ENCODE data around the gene LPIN2. TPM values are rescaled to one million over a fixed set of nuclear protein-coding genes. Genes with fewer than 3 reads are reported as not detected.

Gene LPIN2
- total and polyA plus RNA-seq, 2 of the 4 experiments (the other 2 are of a cell fraction) = 16.2 to 21.9 TPM

DNA sequence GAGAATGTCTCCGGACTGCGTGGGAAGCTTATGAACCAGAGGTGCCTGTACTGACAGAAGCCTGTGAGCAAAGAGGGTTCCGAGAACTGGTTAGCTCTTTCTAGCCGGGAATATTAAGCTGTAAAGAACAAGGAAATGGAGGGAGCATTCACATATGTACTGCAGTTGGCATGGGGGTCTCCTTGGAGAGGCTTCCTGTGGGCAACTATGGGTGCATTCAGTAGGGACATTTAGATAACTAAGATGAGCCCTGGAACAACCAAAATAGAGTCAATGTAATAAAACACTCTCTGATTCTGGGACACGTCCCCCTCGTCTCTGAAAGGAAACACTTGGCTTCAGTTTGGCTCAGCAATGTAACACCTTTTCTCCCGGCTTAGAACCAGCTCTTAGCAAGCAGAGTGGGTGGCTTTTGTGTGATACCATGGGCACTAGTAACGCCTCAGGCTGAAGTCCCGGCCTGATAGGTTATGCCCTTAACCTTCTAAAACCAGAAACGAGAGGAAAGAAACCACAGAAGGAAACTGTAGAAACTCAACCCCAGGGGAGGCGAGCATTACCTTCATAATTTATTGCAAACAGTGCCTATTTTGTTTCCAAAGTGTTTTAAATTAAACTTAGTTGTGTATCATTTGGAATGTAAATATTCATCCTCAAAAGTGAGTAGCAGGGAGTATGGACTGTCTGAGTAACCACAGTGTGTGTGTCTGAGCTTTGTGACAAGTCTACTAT, 48.8 kb upstream of the LPIN2 start (continued):
- TF ChIP-seq, protein P1, sequence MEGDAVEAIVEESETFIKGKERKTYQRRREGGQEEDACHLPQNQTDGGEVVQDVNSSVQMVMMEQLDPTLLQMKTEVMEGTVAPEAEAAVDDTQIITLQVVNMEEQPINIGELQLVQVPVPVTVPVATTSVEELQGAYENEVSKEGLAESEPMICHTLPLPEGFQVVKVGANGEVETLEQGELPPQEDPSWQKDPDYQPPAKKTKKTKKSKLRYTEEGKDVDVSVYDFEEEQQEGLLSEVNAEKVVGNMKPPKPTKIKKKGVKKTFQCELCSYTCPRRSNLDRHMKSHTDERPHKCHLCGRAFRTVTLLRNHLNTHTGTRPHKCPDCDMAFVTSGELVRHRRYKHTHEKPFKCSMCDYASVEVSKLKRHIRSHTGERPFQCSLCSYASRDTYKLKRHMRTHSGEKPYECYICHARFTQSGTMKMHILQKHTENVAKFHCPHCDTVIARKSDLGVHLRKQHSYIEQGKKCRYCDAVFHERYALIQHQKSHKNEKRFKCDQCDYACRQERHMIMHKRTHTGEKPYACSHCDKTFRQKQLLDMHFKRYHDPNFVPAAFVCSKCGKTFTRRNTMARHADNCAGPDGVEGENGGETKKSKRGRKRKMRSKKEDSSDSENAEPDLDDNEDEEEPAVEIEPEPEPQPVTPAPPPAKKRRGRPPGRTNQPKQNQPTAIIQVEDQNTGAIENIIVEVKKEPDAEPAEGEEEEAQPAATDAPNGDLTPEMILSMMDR (conservative IDR thresholded peaks at IDR 0.05; ENCODE audit: low read depth, low read length) = no peak

Measured in IMR-90 (cell line).